Gastroesophageal sphincter (tissue), 4 donors: ENCODE results near the gene ECEL1. TPM values are rescaled to one million over a fixed set of nuclear protein-coding genes. Genes with fewer than 3 reads are reported as not detected.

Experiments used
- ATAC-seq: fragments of 150-250 bp; one replicate; pipeline ENCODE4 v1.9.1; 2016; ENCODE audit warnings: mild to moderate bottlenecking, moderate library complexity
- H3K27ac ChIP-seq, 4 donors: fragments of 200-600 bp; sonication (generic) in 3 of 4; 1 replicate in 3 of 4; 2 replicates in 1 of 4; pipeline ENCODE4 v1.5.1; 2016 to 2019
- H3K27me3 ChIP-seq: fragments of 200-600 bp; sonication (generic); one replicate; pipeline ENCODE4 v1.5.1; 2019
- H3K36me3 ChIP-seq, 2 donors: fragments of 200-600 bp; sonication (generic); one replicate each; pipeline ENCODE4 v1.5.1; 2019; ENCODE audit warnings: control low read depth in 1 of 2
- H3K4me1 ChIP-seq, 3 donors: fragments of 200-600 bp; sonication (generic); 1 replicate in 2 of 3; 2 replicates in 1 of 3; pipeline ENCODE4 v1.5.1; 2016 to 2019; ENCODE audit warnings: control low read depth in 2 of 3
- H3K4me3 ChIP-seq, 2 donors: fragments of 200-600 bp; sonication (generic); one replicate each; pipeline ENCODE4 v1.5.1; 2019; ENCODE audit warnings: mild to moderate bottlenecking in 1 of 2, moderate library complexity in 1 of 2
- H3K9me3 ChIP-seq, 3 donors: fragments of 200-600 bp; sonication (generic); one replicate each; pipeline ENCODE4 v1.5.1; 2017 to 2019; ENCODE audit warnings: control low read depth in 2 of 3
- EP300 ChIP-seq: sonication (generic); formaldehyde crosslinking; IDR thresholded peaks from one replicate; pipeline ENCODE4 v1.6.1; 2017; ENCODE audit warnings: antibody characterized with exemption, mild to moderate bottlenecking
- POLR2A ChIP-seq, 2 donors: fragments of 450-650 bp; IDR thresholded peaks; one replicate each; pipeline ENCODE4 v1.6.1; 2017; ENCODE audit warnings: antibody characterized with exemption in 2 of 2, mild to moderate bottlenecking in 2 of 2, moderate library complexity in 1 of 2
- POLR2AphosphoS5 ChIP-seq: sonication (generic); formaldehyde crosslinking; IDR thresholded peaks from one replicate; pipeline ENCODE4 v1.6.1; 2017; ENCODE audit warnings: antibody characterized with exemption
- WGBS, 2 donors: methylation state at CpG; one replicate each; pipeline ENCODE4 v1.1.5; 2018; ENCODE audit warnings: low coverage in 1 of 2; 5-methylcytosine and 5-hydroxymethylcytosine counted together
- total RNA-seq, 4 donors: library from RNA; depleted of rRNA; stranded (reverse); fragments of >200 nt; gene quantifications; one replicate each; pipeline ENCODE4 v1.1.0, GENCODE V29; 2016
- TF ChIP-seq, protein P1 (sequence below), 4 experiments: fragments of 200-600 bp in 2 of 4; fragments of 450-650 bp in 2 of 4; sonication (generic) in 1 of 4; IDR thresholded peaks; one replicate each; pipeline ENCODE4 v1.5.1; 2017 to 2019; ENCODE audit warnings: antibody characterized with exemption in 4 of 4, mild to moderate bottlenecking in 2 of 4, moderate library complexity in 2 of 4

ECEL1 gene
- total RNA-seq, 4 donors from 2014 or later: 1.1 to 1.4 TPM; not detected in 2

DNA sequence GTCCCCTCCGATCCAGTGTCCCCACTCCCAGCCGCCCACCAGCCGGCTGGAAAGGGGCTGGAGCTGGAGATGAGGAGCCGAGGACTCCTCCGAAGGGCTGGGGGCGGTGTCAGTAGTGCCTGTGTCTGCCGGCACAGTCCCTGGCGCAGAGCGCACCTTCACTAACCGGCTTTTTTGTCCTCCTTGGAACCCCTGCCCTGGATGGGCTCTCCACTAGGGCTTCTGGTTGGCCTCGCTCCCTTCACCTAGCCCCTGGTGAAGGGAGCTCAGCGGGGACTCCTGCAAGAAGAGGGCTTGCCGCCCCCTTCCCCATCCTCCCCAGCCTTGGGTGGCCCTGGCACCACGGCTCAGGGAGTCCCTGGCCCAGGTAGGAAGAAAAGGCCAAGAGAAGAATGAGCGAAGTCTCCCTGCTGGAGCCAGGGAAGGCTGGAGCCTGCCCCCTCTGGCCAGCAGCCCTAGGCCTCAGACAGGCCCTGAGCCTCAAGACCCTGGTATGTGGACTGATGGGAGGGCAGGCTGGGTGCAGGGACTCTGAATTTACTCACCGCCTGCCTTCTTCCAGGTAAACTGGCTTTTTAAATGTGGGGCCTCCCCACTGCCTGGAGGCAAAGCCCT is 570 bp upstream of the ECEL1 start:
- ATAC-seq: no peak
- Histone ChIP-seq H3K9me3 (no peaks in the 10 kb centered on the region), H3K4me3 (no peak overlapping the region), H3K27ac (no peak overlapping the region), H3K36me3 (no peaks in the 10 kb centered on the region), H3K27me3 (peaks cover 89% of the 10 kb centered on the region), H3K4me1 (peaks cover 0 to 28% (median 4%) of the 10 kb centered on the region in 3 donors)
- TF ChIP-seq, protein P1, sequence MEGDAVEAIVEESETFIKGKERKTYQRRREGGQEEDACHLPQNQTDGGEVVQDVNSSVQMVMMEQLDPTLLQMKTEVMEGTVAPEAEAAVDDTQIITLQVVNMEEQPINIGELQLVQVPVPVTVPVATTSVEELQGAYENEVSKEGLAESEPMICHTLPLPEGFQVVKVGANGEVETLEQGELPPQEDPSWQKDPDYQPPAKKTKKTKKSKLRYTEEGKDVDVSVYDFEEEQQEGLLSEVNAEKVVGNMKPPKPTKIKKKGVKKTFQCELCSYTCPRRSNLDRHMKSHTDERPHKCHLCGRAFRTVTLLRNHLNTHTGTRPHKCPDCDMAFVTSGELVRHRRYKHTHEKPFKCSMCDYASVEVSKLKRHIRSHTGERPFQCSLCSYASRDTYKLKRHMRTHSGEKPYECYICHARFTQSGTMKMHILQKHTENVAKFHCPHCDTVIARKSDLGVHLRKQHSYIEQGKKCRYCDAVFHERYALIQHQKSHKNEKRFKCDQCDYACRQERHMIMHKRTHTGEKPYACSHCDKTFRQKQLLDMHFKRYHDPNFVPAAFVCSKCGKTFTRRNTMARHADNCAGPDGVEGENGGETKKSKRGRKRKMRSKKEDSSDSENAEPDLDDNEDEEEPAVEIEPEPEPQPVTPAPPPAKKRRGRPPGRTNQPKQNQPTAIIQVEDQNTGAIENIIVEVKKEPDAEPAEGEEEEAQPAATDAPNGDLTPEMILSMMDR (IDR thresholded peaks at IDR 0.05): no peak
- TF ChIP-seq EP300 (no peak), POLR2AphosphoS5 (no peak), POLR2A (IDR thresholded peaks at IDR 0.05) (no peak)
- WGBS, 2 donors: no CpG with 5 or more reads among the region's 16 CpGs

DNA sequence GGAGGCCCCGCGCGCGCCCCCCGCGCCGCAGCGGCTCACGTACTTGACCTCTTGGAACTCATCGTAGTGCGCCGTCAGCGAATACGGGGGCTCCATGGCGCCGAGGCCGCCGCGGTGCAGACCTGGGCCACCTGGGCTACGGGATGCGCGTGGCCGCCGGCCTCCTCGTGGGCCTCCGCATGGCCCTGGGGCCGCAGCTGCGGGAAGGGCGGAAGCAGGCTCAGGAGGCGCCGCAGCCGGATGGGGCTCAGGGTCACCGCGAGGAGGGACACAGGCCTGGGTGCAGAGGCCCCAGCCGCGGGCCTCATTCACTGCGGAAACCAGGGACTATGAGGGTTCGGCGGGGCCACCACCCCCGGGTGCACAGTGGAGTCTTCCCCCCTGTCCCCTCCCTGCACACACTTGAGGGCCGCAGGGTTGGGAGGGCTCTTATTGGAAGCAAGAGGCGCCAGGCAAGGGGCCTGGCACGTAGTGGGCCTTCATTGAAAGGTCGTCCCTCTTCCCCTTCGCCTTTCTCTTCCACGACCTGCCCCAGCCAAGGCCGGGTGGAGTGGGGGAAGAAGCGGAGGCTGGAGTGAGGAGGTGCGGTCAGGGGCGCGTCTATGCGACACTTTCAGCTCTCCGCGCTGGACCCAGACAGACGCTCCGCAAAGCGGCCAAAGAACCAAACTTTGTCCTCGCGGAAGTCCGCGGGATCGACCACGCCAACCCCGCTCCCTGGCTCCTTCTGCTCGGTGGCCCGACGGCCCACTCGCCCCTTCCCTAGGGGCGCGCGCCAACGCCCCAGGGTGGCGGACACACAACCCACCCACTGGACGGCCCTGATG is 863 bp downstream of the ECEL1 start:
- no peak for ATAC-seq
- peak overlapping the region in 1 of 2 donors; percentile 36 for H3K4me3 ChIP-seq
- TF ChIP-seq POLR2AphosphoS5 (no peak), POLR2A (IDR thresholded peaks at IDR 0.05) (no peak), EP300 (no peak)
- TF ChIP-seq, protein P1 (IDR thresholded peaks at IDR 0.05): no peak
- H3K4me1 ChIP-seq: peaks cover 0 to 28% (median 4%) of the 10 kb centered on the region in 3 donors
- H3K9me3 ChIP-seq: no peaks in the 10 kb centered on the region
- H3K27me3 ChIP-seq: peaks cover 95% of the 10 kb centered on the region
- no peaks in the 10 kb centered on the region for H3K36me3 ChIP-seq
- 4% methylated on average over 16 of the region's 74 CpGs; no CpG with 5 or more reads in 1 of the 2 donors for WGBS, 2 donors
- no peak overlapping the region for H3K27ac ChIP-seq

DNA sequence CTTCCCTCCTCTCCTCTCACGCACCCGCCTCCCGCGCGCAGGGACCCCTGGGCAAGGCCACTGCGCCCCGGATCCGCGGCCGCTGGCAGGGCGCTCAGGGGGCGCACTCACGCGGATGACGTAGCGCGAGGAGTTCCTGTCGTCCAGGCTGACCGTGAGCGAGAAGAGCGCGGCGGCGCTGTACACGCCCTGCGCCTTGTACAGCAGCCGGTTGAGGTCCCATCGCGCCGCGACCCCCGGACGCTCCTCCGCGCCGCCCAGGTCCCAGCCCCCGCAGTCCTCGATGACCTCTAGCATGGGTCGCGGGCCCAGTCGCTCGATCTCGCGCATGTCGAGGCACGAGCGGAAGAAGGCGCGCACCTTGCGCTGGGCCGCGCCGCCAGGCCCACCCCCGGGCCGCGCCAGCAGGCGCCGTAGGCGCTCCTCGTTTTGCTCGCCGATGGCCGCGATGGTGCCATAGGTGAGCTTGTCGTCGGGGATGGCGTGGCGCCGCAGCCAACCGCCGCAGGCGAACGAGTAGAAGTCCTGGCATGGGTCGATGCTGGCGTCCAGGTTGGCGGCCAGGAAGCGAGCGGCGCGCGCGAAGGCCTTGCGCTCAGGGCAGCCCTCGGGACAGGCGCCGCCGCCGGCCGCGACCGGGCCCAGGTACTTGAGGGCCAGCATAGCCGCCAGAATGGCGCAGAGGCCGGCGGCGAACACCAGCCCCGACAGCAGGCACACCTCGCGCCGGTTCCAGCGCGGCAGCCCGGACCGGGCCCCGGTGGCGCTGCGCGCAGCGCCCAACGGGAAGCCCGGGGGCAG is 1.7 kb downstream of the ECEL1 start:
- H3K36me3 ChIP-seq: no peaks in the 10 kb centered on the region
- peaks cover 100% of the 10 kb centered on the region for H3K27me3 ChIP-seq
- WGBS, 2 donors: no CpG with 5 or more reads among the region's 111 CpGs
- TF ChIP-seq POLR2AphosphoS5 (no peak), EP300 (no peak), POLR2A (IDR thresholded peaks at IDR 0.05) (no peak)
- TF ChIP-seq, protein P1 (IDR thresholded peaks at IDR 0.05): no peak
- no peak overlapping the region for H3K4me3 ChIP-seq
- H3K4me1 ChIP-seq: peaks cover 0 to 28% (median 4%) of the 10 kb centered on the region in 3 donors
- ATAC-seq: no peak
- no peak overlapping the region for H3K27ac ChIP-seq
- H3K9me3 ChIP-seq: no peaks in the 10 kb centered on the region

GRCh38 chr2:232485348-232485756 is 2.3 kb downstream of the ECEL1 start:
- Histone ChIP-seq H3K4me1 (peaks cover 0 to 28% (median 4%) of the 10 kb centered on the region in 3 donors), H3K9me3 (no peaks in the 10 kb centered on the region), H3K36me3 (no peaks in the 10 kb centered on the region), H3K4me3 (no peak overlapping the region), H3K27ac (no peak overlapping the region), H3K27me3 (peaks cover 100% of the 10 kb centered on the region)
- 7 to 13% methylated on average over 3 to 12 of the region's 22 CpGs for WGBS, 2 donors
- ATAC-seq: no peak
- TF ChIP-seq POLR2A (IDR thresholded peaks at IDR 0.05) (no peak), EP300 (no peak), POLR2AphosphoS5 (no peak)
- TF ChIP-seq, protein P1 (IDR thresholded peaks at IDR 0.05): no peak
